ENCODE data around the gene ITGA5. TPM values are rescaled to one million over a fixed set of nuclear protein-coding genes. Genes with fewer than 3 reads are reported as not detected.

ITGA5 gene
- total and polyA plus RNA-seq, 9 of the 15 experiments (the other 6 are each of a cell fraction or from before 2014, with no cell fraction given), result 9.1 to 82.1 (median 47.4) TPM

DNA sequence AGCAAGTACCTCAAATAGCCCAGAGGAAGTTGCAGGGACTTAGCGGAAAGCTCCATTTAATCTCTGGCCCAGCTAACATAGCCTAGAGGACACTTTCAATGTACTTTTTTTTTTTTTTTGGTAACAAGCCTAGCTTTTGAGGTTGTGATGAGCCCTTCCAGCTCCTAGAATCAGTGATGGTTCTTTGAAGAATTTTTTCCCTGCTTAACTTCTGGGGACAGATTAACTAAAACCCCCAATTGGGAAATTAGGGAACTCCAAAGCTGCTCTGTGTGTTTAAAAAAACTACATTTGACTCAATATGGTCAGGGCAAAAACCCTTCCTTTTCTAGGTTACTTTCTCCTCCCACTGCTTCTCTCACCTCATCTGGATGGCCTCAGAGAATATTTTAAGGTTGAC lies 23.9 kb upstream of the ITGA5 start:
- no peak overlapping the region for H3K4me2 ChIP-seq (ENCODE audit: insufficient read depth, low read length)
- in situ Hi-C loops (cut with MboI) (loop anchor here (10.0 kb wide), 1 partner anchor 48 kb away; no protein-coding TSS in a partner anchor), intact Hi-C loops (cut with micrococcal nuclease) (no loop called here)
- no peaks in the 10 kb centered on the region for H4K20me1 ChIP-seq (replicated peaks; ENCODE audit: control insufficient read depth, insufficient read depth, low read length)
- no peak overlapping the region for H2AFZ ChIP-seq (ENCODE audit: low read depth, low read length)
- no peak overlapping the region for H3K9ac ChIP-seq (ENCODE audit: insufficient read depth in 1 of 2, low read depth in 2 of 2, low read length in 2 of 2)
- ChIA-PET POLR2A (interaction anchor here (0.9 to 2.0 kb wide), 4 partner anchors 8 to 72 kb away, joined by 3 to 8 read pairs (median 4); no protein-coding TSS in a partner anchor), CTCF (ENCODE audit: low intra/inter-chr PET ratio) (interaction anchor here (0.8 kb wide), 1 partner anchor 63 kb away, joined by 3 read pairs; no protein-coding TSS in a partner anchor)
- H3K27me3 ChIP-seq (ENCODE audit: control insufficient read depth in 2 of 2, insufficient read depth in 2 of 2, low read length in 2 of 2), result no peaks in the 10 kb centered on the region
- WGBS (ENCODE audit: insufficient coverage, low coverage, missing lambda C conversion rate), result 79% methylated on average over 1 of the region's 1 CpG
- BruUV-seq (replicated peaks), result no TSS peak
- no peaks in the 10 kb centered on the region for H3K36me3 ChIP-seq (ENCODE audit: control insufficient read depth, insufficient read depth, low read length)
- no peak overlapping the region for H3K27ac ChIP-seq (ENCODE audit: extremely low read depth, low read depth, low read length)
- no peak overlapping the region for H3K4me3 ChIP-seq
- peaks cover 0 to 16% of the 10 kb centered on the region in 2 experiments; a peak in 3 of 5 replicates for H3K4me1 ChIP-seq (replicated peaks in 1 of 2; ENCODE audit: control insufficient read depth in 2 of 2, insufficient read depth in 2 of 2, low read length in 2 of 2)
- FAIRE-seq (no peak), ATAC-seq (no peak), DNase-seq (ENCODE audit: extremely low read depth in 1 of 4, low spot score in 3 of 4) (no peak)
- no peaks in the 10 kb centered on the region for H3K9me1 ChIP-seq (ENCODE audit: control insufficient read depth, insufficient read depth, low read length)
- no peak for TF ChIP-seq HDAC2 (IDR thresholded peaks at IDR 0.05)
- TF ChIP-seq ZNF12 (CRISPR knock-in tag; IDR thresholded peaks at IDR 0.05), result no peak
- no peak for TF ChIP-seq TRIM24 (IDR thresholded peaks at IDR 0.05)
- no peak for TF ChIP-seq ZNF239 (CRISPR knock-in tag; IDR thresholded peaks at IDR 0.05)
- no peak for TF ChIP-seq ERF (CRISPR knock-in tag; IDR thresholded peaks at IDR 0.05)
- TF ChIP-seq, protein P1, sequence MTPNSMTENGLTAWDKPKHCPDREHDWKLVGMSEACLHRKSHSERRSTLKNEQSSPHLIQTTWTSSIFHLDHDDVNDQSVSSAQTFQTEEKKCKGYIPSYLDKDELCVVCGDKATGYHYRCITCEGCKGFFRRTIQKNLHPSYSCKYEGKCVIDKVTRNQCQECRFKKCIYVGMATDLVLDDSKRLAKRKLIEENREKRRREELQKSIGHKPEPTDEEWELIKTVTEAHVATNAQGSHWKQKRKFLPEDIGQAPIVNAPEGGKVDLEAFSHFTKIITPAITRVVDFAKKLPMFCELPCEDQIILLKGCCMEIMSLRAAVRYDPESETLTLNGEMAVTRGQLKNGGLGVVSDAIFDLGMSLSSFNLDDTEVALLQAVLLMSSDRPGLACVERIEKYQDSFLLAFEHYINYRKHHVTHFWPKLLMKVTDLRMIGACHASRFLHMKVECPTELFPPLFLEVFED (CRISPR knock-in tag; conservative IDR thresholded peaks at IDR 0.05), result no peak
- TF ChIP-seq JUN (IDR thresholded peaks at IDR 0.05; ENCODE audit: borderline replicate concordance, low read depth, low read length), result no peak
- TF ChIP-seq JUN (CRISPR knock-in tag; IDR thresholded peaks at IDR 0.05; ENCODE audit: borderline replicate concordance), result no peak
- no peak for TF ChIP-seq ZNF589 (CRISPR knock-in tag; IDR thresholded peaks at IDR 0.05; ENCODE audit: low read depth)
- no peak for TF ChIP-seq DACH1 (IDR thresholded peaks at IDR 0.05; ENCODE audit: partially characterized antibody)
- TF ChIP-seq, protein P2, sequence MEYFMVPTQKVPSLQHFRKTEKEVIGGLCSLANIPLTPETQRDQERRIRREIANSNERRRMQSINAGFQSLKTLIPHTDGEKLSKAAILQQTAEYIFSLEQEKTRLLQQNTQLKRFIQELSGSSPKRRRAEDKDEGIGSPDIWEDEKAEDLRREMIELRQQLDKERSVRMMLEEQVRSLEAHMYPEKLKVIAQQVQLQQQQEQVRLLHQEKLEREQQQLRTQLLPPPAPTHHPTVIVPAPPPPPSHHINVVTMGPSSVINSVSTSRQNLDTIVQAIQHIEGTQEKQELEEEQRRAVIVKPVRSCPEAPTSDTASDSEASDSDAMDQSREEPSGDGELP (CRISPR knock-in tag; IDR thresholded peaks at IDR 0.05; ENCODE audit: borderline replicate concordance), result no peak
- no peak for TF ChIP-seq ZNF41 (CRISPR knock-in tag; conservative IDR thresholded peaks at IDR 0.05)
- TF ChIP-seq BRD9 (IDR thresholded peaks at IDR 0.05; ENCODE audit: low read depth, partially characterized antibody), result no peak
- TF ChIP-seq RUNX1 (IDR thresholded peaks at IDR 0.05; ENCODE audit: low read depth), result no peak
- TF ChIP-seq, protein P3, sequence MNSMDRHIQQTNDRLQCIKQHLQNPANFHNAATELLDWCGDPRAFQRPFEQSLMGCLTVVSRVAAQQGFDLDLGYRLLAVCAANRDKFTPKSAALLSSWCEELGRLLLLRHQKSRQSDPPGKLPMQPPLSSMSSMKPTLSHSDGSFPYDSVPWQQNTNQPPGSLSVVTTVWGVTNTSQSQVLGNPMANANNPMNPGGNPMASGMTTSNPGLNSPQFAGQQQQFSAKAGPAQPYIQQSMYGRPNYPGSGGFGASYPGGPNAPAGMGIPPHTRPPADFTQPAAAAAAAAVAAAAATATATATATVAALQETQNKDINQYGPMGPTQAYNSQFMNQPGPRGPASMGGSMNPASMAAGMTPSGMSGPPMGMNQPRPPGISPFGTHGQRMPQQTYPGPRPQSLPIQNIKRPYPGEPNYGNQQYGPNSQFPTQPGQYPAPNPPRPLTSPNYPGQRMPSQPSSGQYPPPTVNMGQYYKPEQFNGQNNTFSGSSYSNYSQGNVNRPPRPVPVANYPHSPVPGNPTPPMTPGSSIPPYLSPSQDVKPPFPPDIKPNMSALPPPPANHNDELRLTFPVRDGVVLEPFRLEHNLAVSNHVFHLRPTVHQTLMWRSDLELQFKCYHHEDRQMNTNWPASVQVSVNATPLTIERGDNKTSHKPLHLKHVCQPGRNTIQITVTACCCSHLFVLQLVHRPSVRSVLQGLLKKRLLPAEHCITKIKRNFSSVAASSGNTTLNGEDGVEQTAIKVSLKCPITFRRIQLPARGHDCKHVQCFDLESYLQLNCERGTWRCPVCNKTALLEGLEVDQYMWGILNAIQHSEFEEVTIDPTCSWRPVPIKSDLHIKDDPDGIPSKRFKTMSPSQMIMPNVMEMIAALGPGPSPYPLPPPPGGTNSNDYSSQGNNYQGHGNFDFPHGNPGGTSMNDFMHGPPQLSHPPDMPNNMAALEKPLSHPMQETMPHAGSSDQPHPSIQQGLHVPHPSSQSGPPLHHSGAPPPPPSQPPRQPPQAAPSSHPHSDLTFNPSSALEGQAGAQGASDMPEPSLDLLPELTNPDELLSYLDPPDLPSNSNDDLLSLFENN (IDR thresholded peaks at IDR 0.05; ENCODE audit: low read depth in 2 of 2, low read length in 2 of 2), result no peak
- TF ChIP-seq CBFA2T2 (conservative IDR thresholded peaks at IDR 0.05), result no peak
- no peak for TF ChIP-seq RBM34 (IDR thresholded peaks at IDR 0.05; ENCODE audit: borderline replicate concordance, insufficient read depth, low read length)
- no peak for TF ChIP-seq ATF1 (CRISPR knock-in tag; IDR thresholded peaks at IDR 0.05)
- TF ChIP-seq ATF1 (tag; IDR thresholded peaks at IDR 0.05), result no peak
- H3K9me3 ChIP-seq (replicated peaks; ENCODE audit: control insufficient read depth, insufficient read depth, low read depth, low read length), result no peaks in the 10 kb centered on the region
- no peaks in the 10 kb centered on the region for H3K79me2 ChIP-seq (ENCODE audit: control insufficient read depth, insufficient read depth, low read length)
